Lung (tissue), 12 donors: ENCODE measurements around the gene SECTM1. TPM values are rescaled to one million over a fixed set of nuclear protein-coding genes. Genes with fewer than 3 reads are reported as not detected.

ENCODE experiments used
- ATAC-seq: fragments of 200-7000 bp; cut with Tn5 transposase; one replicate; pipeline ENCODE4 v1.9.1; 2020; ENCODE audit warnings: moderate number of reproducible peaks; ENCODE audit not compliant: insufficient read depth, low FRiP score
- DNase-seq, 3 donors: peaks; one replicate each; pipeline ENCODE4 v3.0.0-alpha.2; 2013 to 2017
- H3K27ac ChIP-seq, 2 donors: one replicate each; pipeline ENCODE4 v1.5.1; 2013; ENCODE audit warnings: mild to moderate bottlenecking in 2 of 2, moderate library complexity in 2 of 2, control low read depth in 1 of 2, inconsistent platforms in 1 of 2, low read depth in 1 of 2, low read length in 1 of 2
- H3K27me3 ChIP-seq, 3 donors: one replicate each; pipeline ENCODE4 v1.5.1; 2013; ENCODE audit warnings: low read length in 2 of 3; ENCODE audit not compliant: control insufficient read depth in 3 of 3, insufficient read depth in 3 of 3
- H3K36me3 ChIP-seq, 4 donors: one replicate each; pipeline ENCODE4 v1.5.1; 2013; ENCODE audit warnings: low read length in 4 of 4, mild to moderate bottlenecking in 1 of 4, moderate library complexity in 1 of 4; ENCODE audit not compliant: control insufficient read depth in 4 of 4, insufficient read depth in 4 of 4
- H3K4me1 ChIP-seq, 5 donors: one replicate each; pipeline ENCODE4 v1.5.1; 2013; ENCODE audit warnings: low read length in 5 of 5, mild to moderate bottlenecking in 2 of 5, moderate library complexity in 1 of 5; ENCODE audit not compliant: control insufficient read depth in 5 of 5, insufficient read depth in 5 of 5
- H3K4me3 ChIP-seq: one replicate; pipeline ENCODE4 v1.5.1; 2013; ENCODE audit warnings: mild to moderate bottlenecking, control low read depth, moderate library complexity
- H3K9ac ChIP-seq, 2 donors: one replicate each; pipeline ENCODE4 v1.5.1; 2013; ENCODE audit warnings: low read length in 2 of 2, control low read depth in 1 of 2; ENCODE audit not compliant: insufficient read depth in 1 of 2
- H3K9me3 ChIP-seq, 4 donors: one replicate each; pipeline ENCODE4 v1.5.1; 2013; ENCODE audit warnings: low read length in 3 of 4, mild to moderate bottlenecking in 1 of 4, moderate library complexity in 1 of 4; ENCODE audit not compliant: control insufficient read depth in 4 of 4, insufficient read depth in 3 of 4
- WGBS, 2 donors: extraction: QIAGEN DNeasy Blood & Tissue Kit; methylation state at CpG; one replicate each; pipeline ENCODE4 v1.1.7; 2013; 5-methylcytosine and 5-hydroxymethylcytosine counted together
- polyA plus RNA-seq, 2 donors: library from polyadenylated mRNA; stranded (reverse); fragments of 200-250 nt; gene quantifications; one replicate each; pipeline ENCODE4 v1.2.1, GENCODE V29; 2013
- total RNA-seq, 2 donors: library from RNA; depleted of rRNA in 1 of 2; stranded (reverse); fragments of >200 nt in 1 of 2; gene quantifications; one replicate each; pipeline ENCODE4 v1.2.1, GENCODE V29; 2014 to 2021
- TF ChIP-seq, protein P1 (sequence below): IDR thresholded peaks from 2 replicates; pipeline ENCODE4 v1.5.1; 2012; ENCODE audit warnings: mild to moderate bottlenecking; ENCODE audit errors: control extremely low read depth, extremely low read depth
- donor health status: control.
- donor health status: control.
- donor health status: Bipolar disorder and iron deficiency.
- donor health status: healthy.
- donor health status: DM: yes; HTN: yes; CAD: no.

The SECTM1 gene
- total and polyA plus RNA-seq, 4 donors, result 12.5 to 68.6 (median 26.4) TPM

- H3K4me3 ChIP-seq, result no peak overlapping the region
- H3K27me3 ChIP-seq, result peaks cover 0 to 2% (median 0%) of the 10 kb centered on the region in 3 donors
- WGBS, 2 donors, result 82 to 91% methylated on average over 27 of the region's 27 CpGs
Observed at GRCh38 chr17:82309656-82310570, 23.7 kb downstream of the SECTM1 start.

GRCh38 chr17:82305727-82306300 lies 27.8 kb downstream of the SECTM1 start:
- DNase-seq, result no peak
- Histone ChIP-seq H3K9ac (no peak overlapping the region), H3K27ac (no peak overlapping the region), H3K27me3 (no peaks in the 10 kb centered on the region), H3K4me1 (peaks cover 0 to 11% (median 0%) of the 10 kb centered on the region in 5 donors), H3K36me3 (no peaks in the 10 kb centered on the region), H3K9me3 (no peaks in the 10 kb centered on the region), H3K4me3 (no peak overlapping the region)
- TF ChIP-seq, protein P1, sequence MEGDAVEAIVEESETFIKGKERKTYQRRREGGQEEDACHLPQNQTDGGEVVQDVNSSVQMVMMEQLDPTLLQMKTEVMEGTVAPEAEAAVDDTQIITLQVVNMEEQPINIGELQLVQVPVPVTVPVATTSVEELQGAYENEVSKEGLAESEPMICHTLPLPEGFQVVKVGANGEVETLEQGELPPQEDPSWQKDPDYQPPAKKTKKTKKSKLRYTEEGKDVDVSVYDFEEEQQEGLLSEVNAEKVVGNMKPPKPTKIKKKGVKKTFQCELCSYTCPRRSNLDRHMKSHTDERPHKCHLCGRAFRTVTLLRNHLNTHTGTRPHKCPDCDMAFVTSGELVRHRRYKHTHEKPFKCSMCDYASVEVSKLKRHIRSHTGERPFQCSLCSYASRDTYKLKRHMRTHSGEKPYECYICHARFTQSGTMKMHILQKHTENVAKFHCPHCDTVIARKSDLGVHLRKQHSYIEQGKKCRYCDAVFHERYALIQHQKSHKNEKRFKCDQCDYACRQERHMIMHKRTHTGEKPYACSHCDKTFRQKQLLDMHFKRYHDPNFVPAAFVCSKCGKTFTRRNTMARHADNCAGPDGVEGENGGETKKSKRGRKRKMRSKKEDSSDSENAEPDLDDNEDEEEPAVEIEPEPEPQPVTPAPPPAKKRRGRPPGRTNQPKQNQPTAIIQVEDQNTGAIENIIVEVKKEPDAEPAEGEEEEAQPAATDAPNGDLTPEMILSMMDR, result no peak
- ATAC-seq, result no peak
- WGBS, 2 donors, result 47 to 69% methylated on average over 20 of the region's 20 CpGs

More at GRCh38 chr17:82309656-82310570, 23.7 kb downstream of the SECTM1 start:
- TF ChIP-seq, protein P1, result no peak
- H3K36me3 ChIP-seq, result no peaks in the 10 kb centered on the region
- ATAC-seq (no peak), DNase-seq (no peak)
- peaks cover 0 to 3% (median 0%) of the 10 kb centered on the region in 5 donors for H3K4me1 ChIP-seq
- no peaks in the 10 kb centered on the region for H3K9me3 ChIP-seq
- H3K27ac ChIP-seq, result no peak overlapping the region
- H3K9ac ChIP-seq, result no peak overlapping the region

GRCh38 chr17:82304826-82305726 lies 28.5 kb downstream of the SECTM1 start:
- WGBS, 2 donors, result 80 to 83% methylated on average over 23 of the region's 23 CpGs
- H3K9me3 ChIP-seq, result no peaks in the 10 kb centered on the region
- H3K27ac ChIP-seq, result no peak overlapping the region

More at GRCh38 chr17:82304826-82305726, 28.5 kb downstream of the SECTM1 start:
- H3K36me3 ChIP-seq, result no peaks in the 10 kb centered on the region
- H3K4me3 ChIP-seq, result no peak overlapping the region
- no peak overlapping the region for H3K9ac ChIP-seq
- H3K4me1 ChIP-seq, result peaks cover 0 to 11% (median 0%) of the 10 kb centered on the region in 5 donors
- no peaks in the 10 kb centered on the region for H3K27me3 ChIP-seq
- ATAC-seq (no peak), DNase-seq (no peak)
- TF ChIP-seq, protein P1, result no peak
